GM12891 (cell line): ENCODE measurements around the gene SLC35E2B.
"Not testable (repeated sequence)": the region's sequence is repeated elsewhere in the genome, so short reads cannot be mapped to it uniquely, and the experiment has no call there.

Experiments
- POLR2A ChIP-seq: IDR thresholded peaks from 2 replicates; pipeline ENCODE4 v1.6.1; 2011; ENCODE audit warnings: low read depth, low read length, control low read depth
- POLR2AphosphoS5 ChIP-seq: IDR thresholded peaks from 2 replicates; pipeline ENCODE4 v1.6.1; 2011; ENCODE audit warnings: low read depth, low read length, control low read depth
- TAF1 ChIP-seq: IDR thresholded peaks from 2 replicates; pipeline ENCODE4 v1.6.1; 2011; ENCODE audit warnings: low read depth, low read length, control low read depth

DNA sequence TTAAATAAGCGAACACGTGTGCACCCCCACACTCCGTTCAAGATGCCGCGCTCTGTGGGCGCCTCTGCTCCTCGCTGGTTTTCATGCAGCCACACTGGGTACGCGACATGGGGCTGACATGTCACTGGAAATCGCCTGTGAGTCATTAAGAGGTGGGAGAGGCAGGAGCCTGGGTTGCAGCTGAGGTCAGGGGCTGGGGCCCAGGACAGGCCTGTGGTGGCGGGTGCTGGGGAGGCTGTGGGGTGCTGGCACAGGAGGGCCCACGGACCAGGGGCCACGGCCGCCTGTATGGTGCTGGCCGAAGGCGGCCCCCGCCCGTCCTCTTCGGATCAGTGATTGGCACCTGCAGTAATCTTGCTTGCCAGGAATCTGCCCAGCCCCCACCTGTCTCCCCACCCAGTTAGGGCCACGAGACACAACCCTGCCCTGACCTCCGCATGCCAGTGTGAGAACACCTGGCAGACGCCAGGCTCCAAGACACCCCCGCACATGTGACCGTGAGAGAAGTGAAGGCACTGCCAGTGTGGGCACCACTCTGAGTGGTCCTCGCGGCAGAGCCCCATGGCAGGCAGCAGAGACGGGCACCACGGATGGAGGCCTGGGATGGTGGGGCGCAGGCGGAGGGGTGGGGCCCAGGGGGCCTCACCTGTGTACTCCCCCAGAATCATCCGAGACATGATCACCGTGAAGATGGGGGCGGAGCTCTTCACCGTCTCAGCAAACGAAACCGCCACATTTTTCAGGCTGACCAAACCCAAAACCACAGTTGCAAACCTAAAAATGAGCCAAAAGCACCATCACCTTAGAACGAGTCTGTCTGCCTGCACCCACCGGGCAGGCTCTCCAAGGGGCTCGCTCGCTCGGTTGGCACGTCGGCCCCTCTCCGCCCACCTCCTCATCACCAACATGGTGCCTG lies 45.3 kb upstream of the SLC35E2B start:
- not testable (repeated sequence) for TF ChIP-seq POLR2AphosphoS5, POLR2A, TAF1
